ENCODE data around the gene APBA3. TPM values are rescaled to one million over a fixed set of nuclear protein-coding genes. Genes with fewer than 3 reads are reported as not detected.

The APBA3 gene
- total RNA-seq, 2 experiments from 2014 or later: 54.5 to 61.9 TPM

GRCh38 chr19:3746371-3747056 is 15.0 kb downstream of the APBA3 start:
- ATAC-seq (ENCODE audit: low read depth) (no peak), DNase-seq (no peak)
- no peak overlapping the region for H3K27ac Mint-ChIP-seq
- POLR2A ChIA-PET: interaction anchor here (0.6 kb wide), 1 partner anchor 486 kb away, joined by 3 read pairs; no protein-coding TSS in a partner anchor
- no peaks in the 10 kb centered on the region for H3K4me1 Mint-ChIP-seq
- H3K9me3 Mint-ChIP-seq: no peaks in the 10 kb centered on the region
- H3K4me3 Mint-ChIP-seq: no peak overlapping the region
- peaks cover 12% of the 10 kb centered on the region for H3K36me3 Mint-ChIP-seq
- H3K27me3 Mint-ChIP-seq: no peaks in the 10 kb centered on the region

- Mint-ChIP-seq H3K4me1 (no peaks in the 10 kb centered on the region), H3K27ac (no peak overlapping the region), H3K4me3 (no peak overlapping the region), H3K27me3 (no peaks in the 10 kb centered on the region), H3K36me3 (peaks cover 8% of the 10 kb centered on the region), H3K9me3 (no peaks in the 10 kb centered on the region)
- ATAC-seq (ENCODE audit: low read depth) (no peak), DNase-seq (no peak)
- POLR2A ChIA-PET: interaction anchor here (0.7 to 0.8 kb wide), 2 partner anchors 12 to 224 kb away, joined by 5 to 9 read pairs; no protein-coding TSS in a partner anchor
Measured at GRCh38 chr19:3745363-3746045, 16.0 kb downstream of the APBA3 start.

- Mint-ChIP-seq H3K27ac (no peak overlapping the region), H3K9me3 (no peaks in the 10 kb centered on the region), H3K36me3 (no peaks in the 10 kb centered on the region), H3K4me3 (no peak overlapping the region), H3K4me1 (peaks cover 5% of the 10 kb centered on the region), H3K27me3 (no peaks in the 10 kb centered on the region)
- POLR2A ChIA-PET: interaction anchor here (1.1 to 1.7 kb wide), 2 partner anchors 13 to 19 kb away, joined by 4 read pairs; partner anchors contain the start of gene MRPL54
- DNase-seq (no peak), ATAC-seq (ENCODE audit: low read depth) (no peak)
Measured at GRCh38 chr19:3743486-3743885, 18.0 kb downstream of the APBA3 start.

- H3K27ac Mint-ChIP-seq: no peak overlapping the region
- POLR2A ChIA-PET: interaction anchor here (3.6 kb wide), 1 partner anchor 22 kb away, joined by 16 read pairs; the partner anchor contains the start of genes APBA3 and MRPL54
Measured at GRCh38 chr19:3740431-3740830, 21.1 kb downstream of the APBA3 start.

GRCh38 chr19:3738477-3739220 is 22.8 kb downstream of the APBA3 start:
- Mint-ChIP-seq H3K27ac (peak overlapping the region; percentile 78), H3K4me3 (no peak overlapping the region), H3K27me3 (no peaks in the 10 kb centered on the region), H3K36me3 (no peaks in the 10 kb centered on the region), H3K9me3 (no peaks in the 10 kb centered on the region), H3K4me1 (peaks cover 5% of the 10 kb centered on the region)
- no peak for DNase-seq
- no peak for ATAC-seq (ENCODE audit: low read depth)
- POLR2A ChIA-PET: interaction anchor here (3.6 kb wide), 1 partner anchor 23 kb away, joined by 16 read pairs; the partner anchor contains the start of genes APBA3 and MRPL54

More at GRCh38 chr19:3740431-3740830, 21.1 kb downstream of the APBA3 start:
- ATAC-seq (ENCODE audit: low read depth): no peak
- peaks cover 5% of the 10 kb centered on the region for H3K4me1 Mint-ChIP-seq
- no peaks in the 10 kb centered on the region for H3K9me3 Mint-ChIP-seq
- no peak overlapping the region for H3K4me3 Mint-ChIP-seq
- H3K36me3 Mint-ChIP-seq: no peaks in the 10 kb centered on the region
- DNase-seq: no peak
- no peaks in the 10 kb centered on the region for H3K27me3 Mint-ChIP-seq

GRCh38 chr19:3737487-3738205 is 23.8 kb downstream of the APBA3 start:
- Mint-ChIP-seq H3K9me3 (no peaks in the 10 kb centered on the region), H3K4me3 (no peak overlapping the region), H3K36me3 (no peaks in the 10 kb centered on the region), H3K4me1 (peaks cover 5% of the 10 kb centered on the region), H3K27ac (no peak overlapping the region), H3K27me3 (no peaks in the 10 kb centered on the region)
- POLR2A ChIA-PET: no interaction called here
- ATAC-seq (ENCODE audit: low read depth) (no peak), DNase-seq (no peak)

- no peak for ATAC-seq (ENCODE audit: low read depth)
- peaks cover 5% of the 10 kb centered on the region for H3K4me1 Mint-ChIP-seq
- no peak for DNase-seq
- H3K27me3 Mint-ChIP-seq: no peaks in the 10 kb centered on the region
- POLR2A ChIA-PET: no interaction called here
- H3K4me3 Mint-ChIP-seq: no peak overlapping the region
- no peaks in the 10 kb centered on the region for H3K9me3 Mint-ChIP-seq
- peaks cover 2% of the 10 kb centered on the region for H3K36me3 Mint-ChIP-seq
- H3K27ac Mint-ChIP-seq: no peak overlapping the region
Measured at GRCh38 chr19:3736106-3736724, 25.3 kb downstream of the APBA3 start.

- no peak for ATAC-seq (ENCODE audit: low read depth)
- POLR2A ChIA-PET: no interaction called here
- Mint-ChIP-seq H3K36me3 (peaks cover 2% of the 10 kb centered on the region), H3K9me3 (no peaks in the 10 kb centered on the region), H3K27ac (no peak overlapping the region), H3K4me3 (no peak overlapping the region), H3K27me3 (no peaks in the 10 kb centered on the region), H3K4me1 (peaks cover under 1% of the 10 kb centered on the region)
- DNase-seq: no peak
Measured at GRCh38 chr19:3734310-3734600, 27.2 kb downstream of the APBA3 start.

- Mint-ChIP-seq H3K27ac (no peak overlapping the region), H3K27me3 (no peaks in the 10 kb centered on the region), H3K4me1 (peaks cover 2% of the 10 kb centered on the region), H3K4me3 (no peak overlapping the region), H3K9me3 (no peaks in the 10 kb centered on the region), H3K36me3 (peaks cover 2% of the 10 kb centered on the region)
- no peak for DNase-seq
- no peak for ATAC-seq (ENCODE audit: low read depth)
- POLR2A ChIA-PET: no interaction called here
Measured at GRCh38 chr19:3733549-3734309, 27.8 kb downstream of the APBA3 start.

GRCh38 chr19:3732108-3732507 is 29.4 kb downstream of the APBA3 start:
- H3K4me3 Mint-ChIP-seq: no peak overlapping the region
- ATAC-seq (ENCODE audit: low read depth) (no peak), DNase-seq (no peak)
- POLR2A ChIA-PET: no interaction called here
- H3K27ac Mint-ChIP-seq: no peak overlapping the region
- H3K9me3 Mint-ChIP-seq: no peaks in the 10 kb centered on the region
- no peaks in the 10 kb centered on the region for H3K27me3 Mint-ChIP-seq
- H3K36me3 Mint-ChIP-seq: peaks cover 2% of the 10 kb centered on the region
- H3K4me1 Mint-ChIP-seq: peaks cover 2% of the 10 kb centered on the region

- POLR2A ChIA-PET: no interaction called here
- Mint-ChIP-seq H3K27ac (no peak overlapping the region), H3K36me3 (peaks cover 2% of the 10 kb centered on the region), H3K4me1 (peaks cover 2% of the 10 kb centered on the region), H3K4me3 (no peak overlapping the region), H3K27me3 (peaks cover 1% of the 10 kb centered on the region), H3K9me3 (no peaks in the 10 kb centered on the region)
- ATAC-seq (ENCODE audit: low read depth) (no peak), DNase-seq (no peak)
Measured at GRCh38 chr19:3730457-3730958, 31.0 kb downstream of the APBA3 start.

GRCh38 chr19:3725640-3726310 is 35.7 kb downstream of the APBA3 start:
- H3K27me3 Mint-ChIP-seq: peaks cover 31% of the 10 kb centered on the region
- peaks cover 6% of the 10 kb centered on the region for H3K4me1 Mint-ChIP-seq
- POLR2A ChIA-PET: interaction anchor here (0.7 kb wide), 1 partner anchor 553 kb away, joined by 4 read pairs; the partner anchor contains the start of gene SHD
- no peak overlapping the region for H3K4me3 Mint-ChIP-seq
- DNase-seq (no peak), ATAC-seq (ENCODE audit: low read depth) (no peak)
- no peaks in the 10 kb centered on the region for H3K9me3 Mint-ChIP-seq
- H3K27ac Mint-ChIP-seq: no peak overlapping the region
- H3K36me3 Mint-ChIP-seq: no peaks in the 10 kb centered on the region

All from activated naive CD8-positive, alpha-beta T cell treated with anti-CD3 and anti-CD28 coated beads, Interleukin-2, amount 10 ng/mL, durations not matched to agents 7 days and 5 days (primary cell).